Vagina (tissue), 2 donors: ENCODE data around the gene CCM2.

ENCODE experiments used
- POLR2A ChIP-seq, 2 donors: fragments of 450-650 bp; IDR thresholded peaks; one replicate each; pipeline ENCODE4 v1.6.1; 2017; ENCODE audit warnings: antibody characterized with exemption in 2 of 2, mild to moderate bottlenecking in 2 of 2, moderate library complexity in 2 of 2
- POLR2AphosphoS5 ChIP-seq, 2 donors: sonication (generic); formaldehyde crosslinking; IDR thresholded peaks; one replicate each; pipeline ENCODE4 v1.9.0; 2017; ENCODE audit warnings: antibody characterized with exemption in 2 of 2, mild to moderate bottlenecking in 2 of 2, low read depth in 1 of 2; ENCODE audit not compliant: insufficient read depth in 1 of 2
- TF ChIP-seq, protein P1 (sequence below), 3 experiments: fragments of 450-650 bp in 2 of 3; fragments of 200-600 bp in 1 of 3; sonication (generic) in 1 of 3; IDR thresholded peaks; one replicate each; pipeline ENCODE4 v1.5.1; 2017 to 2019; ENCODE audit warnings: antibody characterized with exemption in 3 of 3, mild to moderate bottlenecking in 2 of 3, moderate library complexity in 2 of 3

- TF ChIP-seq, protein P1, sequence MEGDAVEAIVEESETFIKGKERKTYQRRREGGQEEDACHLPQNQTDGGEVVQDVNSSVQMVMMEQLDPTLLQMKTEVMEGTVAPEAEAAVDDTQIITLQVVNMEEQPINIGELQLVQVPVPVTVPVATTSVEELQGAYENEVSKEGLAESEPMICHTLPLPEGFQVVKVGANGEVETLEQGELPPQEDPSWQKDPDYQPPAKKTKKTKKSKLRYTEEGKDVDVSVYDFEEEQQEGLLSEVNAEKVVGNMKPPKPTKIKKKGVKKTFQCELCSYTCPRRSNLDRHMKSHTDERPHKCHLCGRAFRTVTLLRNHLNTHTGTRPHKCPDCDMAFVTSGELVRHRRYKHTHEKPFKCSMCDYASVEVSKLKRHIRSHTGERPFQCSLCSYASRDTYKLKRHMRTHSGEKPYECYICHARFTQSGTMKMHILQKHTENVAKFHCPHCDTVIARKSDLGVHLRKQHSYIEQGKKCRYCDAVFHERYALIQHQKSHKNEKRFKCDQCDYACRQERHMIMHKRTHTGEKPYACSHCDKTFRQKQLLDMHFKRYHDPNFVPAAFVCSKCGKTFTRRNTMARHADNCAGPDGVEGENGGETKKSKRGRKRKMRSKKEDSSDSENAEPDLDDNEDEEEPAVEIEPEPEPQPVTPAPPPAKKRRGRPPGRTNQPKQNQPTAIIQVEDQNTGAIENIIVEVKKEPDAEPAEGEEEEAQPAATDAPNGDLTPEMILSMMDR (IDR thresholded peaks at IDR 0.05), result no peak
- no peak for TF ChIP-seq POLR2AphosphoS5 (IDR thresholded peaks at IDR 0.05; ENCODE audit: insufficient read depth in 1 of 2, low read depth in 1 of 2)
- TF ChIP-seq POLR2A (IDR thresholded peaks at IDR 0.05), result no peak
Observed at GRCh38 chr7:44994877-44995554, 5.0 kb upstream of the CCM2 start.
